Uterus (tissue), 4 donors: ENCODE results near the gene ANKRD33B. TPM values are rescaled to one million over a fixed set of nuclear protein-coding genes. Genes with fewer than 3 reads are reported as not detected.

Source experiments
- DNase-seq, 2 donors: peaks; one replicate each; pipeline ENCODE4 v3.0.0-alpha.2; 2019 to 2020
- H3K27ac ChIP-seq, 2 donors: fragments of 200-600 bp; sonication (generic); 1 replicate in 1 of 2; 2 replicates in 1 of 2; pipeline ENCODE4 v1.5.1; 2016 to 2018
- H3K27me3 ChIP-seq, 2 donors: fragments of 200-600 bp; sonication (generic); one replicate each; pipeline ENCODE4 v1.5.1; 2018 to 2019; ENCODE audit warnings: control low read depth in 1 of 2
- H3K36me3 ChIP-seq, 2 donors: fragments of 200-600 bp; sonication (generic); one replicate each; pipeline ENCODE4 v1.5.1; 2019; ENCODE audit warnings: control low read depth in 1 of 2
- H3K4me1 ChIP-seq, 2 donors: fragments of 200-600 bp; sonication (generic); one replicate each; pipeline ENCODE4 v1.5.1; 2018 to 2019; ENCODE audit warnings: control low read depth in 1 of 2
- H3K4me3 ChIP-seq, 2 donors: fragments of 200-600 bp; sonication (generic); 1 replicate in 1 of 2; 2 replicates in 1 of 2; pipeline ENCODE4 v1.5.1; 2018 to 2019; ENCODE audit warnings: mild to moderate bottlenecking in 1 of 2
- H3K9me3 ChIP-seq, 2 donors: fragments of 200-600 bp; sonication (generic); one replicate each; pipeline ENCODE4 v1.5.1; 2019; ENCODE audit warnings: control low read depth in 1 of 2
- CTCF ChIP-seq, 4 experiments: fragments of 200-600 bp in 2 of 4; fragments of 450-650 bp in 2 of 4; sonication (generic) in 2 of 4; IDR thresholded peaks; one replicate each; pipeline ENCODE4 v1.5.1; 2016 to 2019; ENCODE audit warnings: antibody characterized with exemption in 4 of 4, mild to moderate bottlenecking in 2 of 4, moderate library complexity in 1 of 4
- POLR2A ChIP-seq, 2 donors: fragments of 450-650 bp; IDR thresholded peaks; one replicate each; pipeline ENCODE4 v1.6.1; 2016; ENCODE audit warnings: antibody characterized with exemption in 2 of 2, mild to moderate bottlenecking in 1 of 2, moderate library complexity in 1 of 2
- intact Hi-C: fragments of 100-400 bp; cut with DNase I; formaldehyde crosslinking; loops from one replicate; pipeline ENCODE4 v1.15.1; 2023; ENCODE audit warnings: low total_unique reads
- total RNA-seq, 4 donors: library from RNA; depleted of rRNA in 3 of 4; stranded (reverse); fragments of >200 nt in 3 of 4; gene quantifications; one replicate each; pipeline versions ENCODE4 v1.1.0 to v1.2.4, GENCODE V29; 2014 to 2023
- donor health status: DM: yes; HTN: yes; CAD: no.

The ANKRD33B gene
- total RNA-seq, 4 donors from 2014 or later, result 2.1 to 24.1 (median 7.6) TPM

GRCh38 chr5:10644192-10644591 lies 80.3 kb downstream of the ANKRD33B start:
- Histone ChIP-seq H3K27me3 (no peaks in the 10 kb centered on the region), H3K4me3 (no peak overlapping the region), H3K36me3 (no peaks in the 10 kb centered on the region), H3K27ac (no peak overlapping the region), H3K9me3 (no peaks in the 10 kb centered on the region), H3K4me1 (no peaks in the 10 kb centered on the region)
- no peak for DNase-seq
- no peak for TF ChIP-seq CTCF (IDR thresholded peaks at IDR 0.05)
- no peak for TF ChIP-seq POLR2A (IDR thresholded peaks at IDR 0.05)
- intact Hi-C loops, result no loop called here

- Histone ChIP-seq H3K27ac (no peak overlapping the region), H3K4me3 (no peak overlapping the region), H3K9me3 (no peaks in the 10 kb centered on the region), H3K27me3 (no peaks in the 10 kb centered on the region), H3K4me1 (no peaks in the 10 kb centered on the region), H3K36me3 (no peaks in the 10 kb centered on the region)
- DNase-seq, result no peak
- intact Hi-C loops, result no loop called here
- TF ChIP-seq CTCF (IDR thresholded peaks at IDR 0.05), result no peak
- TF ChIP-seq POLR2A (IDR thresholded peaks at IDR 0.05), result no peak
Observed at GRCh38 chr5:10645146-10645545, 81.3 kb downstream of the ANKRD33B start.

GRCh38 chr5:10645671-10646070 lies 81.8 kb downstream of the ANKRD33B start:
- intact Hi-C loops, result no loop called here
- no peak overlapping the region for H3K4me3 ChIP-seq
- no peaks in the 10 kb centered on the region for H3K9me3 ChIP-seq
- H3K4me1 ChIP-seq, result no peaks in the 10 kb centered on the region
- H3K27ac ChIP-seq, result no peak overlapping the region
- no peaks in the 10 kb centered on the region for H3K36me3 ChIP-seq
- H3K27me3 ChIP-seq, result no peaks in the 10 kb centered on the region
- TF ChIP-seq POLR2A (IDR thresholded peaks at IDR 0.05), result no peak
- TF ChIP-seq CTCF (IDR thresholded peaks at IDR 0.05), result no peak
- no peak for DNase-seq

- TF ChIP-seq CTCF (IDR thresholded peaks at IDR 0.05) (no peak), POLR2A (IDR thresholded peaks at IDR 0.05) (no peak)
- no peaks in the 10 kb centered on the region for H3K27me3 ChIP-seq
- H3K36me3 ChIP-seq, result no peaks in the 10 kb centered on the region
- intact Hi-C loops, result no loop called here
- DNase-seq, result no peak
- H3K27ac ChIP-seq, result no peak overlapping the region
- H3K4me3 ChIP-seq, result no peak overlapping the region
- H3K9me3 ChIP-seq, result no peaks in the 10 kb centered on the region
- H3K4me1 ChIP-seq, result no peaks in the 10 kb centered on the region
Observed at GRCh38 chr5:10647640-10648039, 83.8 kb downstream of the ANKRD33B start.

GRCh38 chr5:10648806-10649665 lies 85.2 kb downstream of the ANKRD33B start:
- Histone ChIP-seq H3K4me3 (no peak overlapping the region), H3K27ac (no peak overlapping the region), H3K9me3 (no peaks in the 10 kb centered on the region), H3K27me3 (no peaks in the 10 kb centered on the region), H3K4me1 (no peaks in the 10 kb centered on the region), H3K36me3 (no peaks in the 10 kb centered on the region)
- no peak for DNase-seq
- TF ChIP-seq CTCF (IDR thresholded peaks at IDR 0.05), result no peak
- no peak for TF ChIP-seq POLR2A (IDR thresholded peaks at IDR 0.05)
- intact Hi-C loops, result no loop called here
